GM23338 (cell line): ENCODE data around the gene ABCC9. TPM values are rescaled to one million over a fixed set of nuclear protein-coding genes. Genes with fewer than 3 reads are reported as not detected.

Source experiments
- ATAC-seq: fragments of 200-7000 bp; cut with Tn5 transposase; 3 replicates; pipeline ENCODE4 v1.9.1; 2020
- DNase-seq: peaks from one replicate; pipeline ENCODE4 v3.0.0-alpha.2; 2015; ENCODE audit warnings: low spot score
- H2AFZ ChIP-seq: fragments of 200-600 bp; sonication (generic); 2 replicates; pipeline ENCODE4 v1.8.0; 2016; ENCODE audit warnings: antibody characterized with exemption, mild to moderate bottlenecking, moderate library complexity
- H3F3A ChIP-seq: fragments of 200-600 bp; sonication (generic); replicated peaks from 2 replicates; pipeline ENCODE4 v1.8.0; 2017; ENCODE audit warnings: antibody characterized with exemption, mixed run types, low read depth
- H3K27ac ChIP-seq: fragments of 200-600 bp; sonication (generic); 2 replicates; pipeline ENCODE4 v1.6.1; 2016; ENCODE audit warnings: low read depth
- H3K27me3 ChIP-seq: fragments of 200-600 bp; sonication (generic); 2 replicates; pipeline ENCODE4 v1.8.0; 2016; ENCODE audit warnings: mild to moderate bottlenecking, mixed run types, moderate library complexity; ENCODE audit not compliant: insufficient read depth
- H3K36me3 ChIP-seq: fragments of 200-600 bp; sonication (generic); 2 replicates; pipeline ENCODE4 v1.8.0; 2016; ENCODE audit warnings: mild to moderate bottlenecking; ENCODE audit not compliant: insufficient read depth
- H3K4me1 ChIP-seq: fragments of 200-600 bp; sonication (generic); 2 replicates; pipeline ENCODE4 v1.8.0; 2016; ENCODE audit warnings: mild to moderate bottlenecking, moderate library complexity; ENCODE audit not compliant: insufficient read depth
- H3K4me2 ChIP-seq: fragments of 200-600 bp; sonication (generic); 2 replicates; pipeline ENCODE4 v1.7.1; 2017; ENCODE audit warnings: mixed run types
- H3K4me3 ChIP-seq: fragments of 200-600 bp; sonication (generic); 2 replicates; pipeline ENCODE4 v1.6.1; 2016; ENCODE audit warnings: mixed run types
- H3K79me2 ChIP-seq: fragments of 200-600 bp; sonication (generic); replicated peaks from 2 replicates; pipeline ENCODE4 v1.8.0; 2017; ENCODE audit warnings: mild to moderate bottlenecking; ENCODE audit not compliant: insufficient read depth
- H3K9me2 ChIP-seq: fragments of 200-600 bp; sonication (generic); 2 replicates; pipeline ENCODE4 v1.8.0; 2017; ENCODE audit not compliant: insufficient read depth
- H4K20me1 ChIP-seq: fragments of 200-600 bp; sonication (generic); replicated peaks from 2 replicates; pipeline ENCODE4 v1.8.0; 2017; ENCODE audit warnings: mild to moderate bottlenecking; ENCODE audit not compliant: insufficient read depth
- H3K27ac Mint-ChIP-seq: 2 replicates; pipeline ENCODE4 v1.8.0; 2020; ENCODE audit warnings: inconsistent platforms, mild to moderate bottlenecking, moderate library complexity, mixed read lengths
- H3K27me3 Mint-ChIP-seq: 3 replicates; pipeline ENCODE4 v1.8.0; 2022; ENCODE audit warnings: low read depth, mild to moderate bottlenecking, moderate library complexity, mixed read lengths, inconsistent platforms; ENCODE audit not compliant: insufficient read depth, poor library complexity
- H3K36me3 Mint-ChIP-seq: 3 replicates; pipeline ENCODE4 v1.8.0; 2021; ENCODE audit warnings: low read depth, mild to moderate bottlenecking, inconsistent platforms, moderate library complexity, mixed read lengths
- H3K4me1 Mint-ChIP-seq: 3 replicates; pipeline ENCODE4 v1.8.0; 2020; ENCODE audit warnings: mild to moderate bottlenecking, inconsistent platforms, mixed read lengths
- H3K4me3 Mint-ChIP-seq: 3 replicates; pipeline ENCODE4 v1.8.0; 2021; ENCODE audit warnings: moderate library complexity, mild to moderate bottlenecking, inconsistent platforms, mixed read lengths
- H3K9me3 Mint-ChIP-seq: 3 replicates; pipeline ENCODE4 v1.8.0; 2020; ENCODE audit warnings: moderate library complexity, mild to moderate bottlenecking, inconsistent platforms, mixed read lengths
- CREB1 ChIP-seq: fragments of 250-450 bp; sonication (Bioruptor Pico); IDR thresholded peaks from 2 replicates; pipeline ENCODE4 v1.5.0; 2020; ENCODE audit warnings: low read depth, mild to moderate bottlenecking, moderate library complexity
- EZH2phosphoT487 ChIP-seq: fragments of 200-600 bp; sonication (generic); IDR thresholded peaks from one replicate; pipeline ENCODE4 v1.8.1; 2018; ENCODE audit warnings: antibody characterized with exemption; ENCODE audit not compliant: unreplicated experiment
- JUNB ChIP-seq: IDR thresholded peaks from one replicate; pipeline ENCODE4 v1.6.1; 2016; ENCODE audit warnings: antibody characterized with exemption; ENCODE audit not compliant: unreplicated experiment
- NANOG ChIP-seq: IDR thresholded peaks from 2 replicates; pipeline ENCODE4 v1.6.1; 2016; ENCODE audit warnings: antibody characterized with exemption, borderline replicate concordance
- STAT1 ChIP-seq: IDR thresholded peaks from one replicate; pipeline ENCODE4 v1.6.1; 2016; ENCODE audit warnings: antibody characterized with exemption; ENCODE audit not compliant: unreplicated experiment
- ZNF114 ChIP-seq: fragments of 250-450 bp; sonication (Bioruptor Pico); IDR thresholded peaks from 2 replicates; pipeline ENCODE4 v1.5.0; 2020; ENCODE audit warnings: mild to moderate bottlenecking, moderate library complexity
- ZNF331 ChIP-seq: fragments of 250-450 bp; sonication (Bioruptor Pico); IDR thresholded peaks from 2 replicates; pipeline ENCODE4 v1.5.0; 2020; ENCODE audit warnings: low read depth, mild to moderate bottlenecking, moderate library complexity
- polyA plus RNA-seq: library from polyadenylated mRNA; unstranded; fragments of >200 nt; fragmentation: Nextera tagmentation; extraction: Ambion mirVana; gene quantifications from 2 replicates; pipeline ENCODE4 v1.2.1, GENCODE V29; 2016
- total RNA-seq: library from RNA; depleted of rRNA; stranded (reverse); fragments of >200 nt; shearing (Covaris generic); gene quantifications from 2 replicates; pipeline ENCODE4 v1.2.3, GENCODE V29; 2014
- TF ChIP-seq, protein P1 (sequence below): IDR thresholded peaks from 2 replicates; pipeline ENCODE4 v1.6.1; 2016; ENCODE audit warnings: antibody characterized with exemption
- TF ChIP-seq, protein P2 (sequence below), 2 experiments: fragments of 200-600 bp in 1 of 2; sonication (generic) in 1 of 2; conservative IDR thresholded peaks; 2 replicates each; pipeline versions ENCODE4 v1.5.1 to v1.6.1; 2016 to 2017; ENCODE audit warnings: antibody characterized with exemption in 2 of 2, low read depth in 2 of 2, mild to moderate bottlenecking in 2 of 2, moderate library complexity in 1 of 2
- TF ChIP-seq, protein P3 (sequence below): IDR thresholded peaks from one replicate; pipeline ENCODE4 v1.6.1; 2018; ENCODE audit warnings: antibody characterized with exemption; ENCODE audit not compliant: unreplicated experiment

The ABCC9 gene
- total and polyA plus RNA-seq, 2 experiments from 2014 or later: not detected

DNA sequence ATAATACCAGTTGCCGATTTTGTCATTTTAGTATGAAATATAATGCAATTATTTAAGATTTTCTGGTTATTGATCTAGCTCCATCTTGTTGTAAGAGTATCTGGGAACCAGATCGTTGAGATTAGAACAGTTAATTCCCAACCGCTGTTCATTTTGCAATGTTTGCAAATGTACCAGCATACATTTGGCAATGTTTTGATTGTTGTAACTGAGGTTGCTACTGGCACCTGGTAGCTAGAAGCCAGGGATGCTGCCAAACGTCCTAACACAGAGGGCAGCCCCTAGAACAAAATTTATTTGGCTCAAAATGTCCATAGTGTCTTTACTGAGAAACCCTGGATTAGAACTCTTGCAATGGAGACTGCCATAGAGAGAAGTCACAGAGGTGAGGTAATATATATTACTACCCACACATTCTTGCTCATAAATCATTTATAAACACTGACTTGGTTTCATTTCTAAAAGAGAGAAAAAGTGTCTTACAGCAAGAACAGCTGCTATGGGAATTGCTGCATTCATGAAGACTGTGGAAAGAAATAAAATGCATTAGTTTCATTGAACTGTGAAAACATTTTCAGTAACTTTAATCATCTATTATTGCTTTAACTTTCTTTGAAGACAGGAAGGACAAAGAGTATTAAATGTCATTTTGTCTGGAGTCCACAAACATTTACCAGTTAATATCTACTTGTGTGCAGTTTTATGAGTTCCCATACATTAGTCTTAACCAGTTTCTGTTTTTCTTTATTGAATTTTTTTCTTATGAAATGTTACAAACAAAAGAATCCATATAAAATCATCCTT is 46.2 kb downstream of the ABCC9 start (continued):
- TF ChIP-seq, protein P1, sequence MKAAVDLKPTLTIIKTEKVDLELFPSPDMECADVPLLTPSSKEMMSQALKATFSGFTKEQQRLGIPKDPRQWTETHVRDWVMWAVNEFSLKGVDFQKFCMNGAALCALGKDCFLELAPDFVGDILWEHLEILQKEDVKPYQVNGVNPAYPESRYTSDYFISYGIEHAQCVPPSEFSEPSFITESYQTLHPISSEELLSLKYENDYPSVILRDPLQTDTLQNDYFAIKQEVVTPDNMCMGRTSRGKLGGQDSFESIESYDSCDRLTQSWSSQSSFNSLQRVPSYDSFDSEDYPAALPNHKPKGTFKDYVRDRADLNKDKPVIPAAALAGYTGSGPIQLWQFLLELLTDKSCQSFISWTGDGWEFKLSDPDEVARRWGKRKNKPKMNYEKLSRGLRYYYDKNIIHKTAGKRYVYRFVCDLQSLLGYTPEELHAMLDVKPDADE: no peak
- TF ChIP-seq CREB1: no peak
- no peak for TF ChIP-seq EZH2phosphoT487

DNA sequence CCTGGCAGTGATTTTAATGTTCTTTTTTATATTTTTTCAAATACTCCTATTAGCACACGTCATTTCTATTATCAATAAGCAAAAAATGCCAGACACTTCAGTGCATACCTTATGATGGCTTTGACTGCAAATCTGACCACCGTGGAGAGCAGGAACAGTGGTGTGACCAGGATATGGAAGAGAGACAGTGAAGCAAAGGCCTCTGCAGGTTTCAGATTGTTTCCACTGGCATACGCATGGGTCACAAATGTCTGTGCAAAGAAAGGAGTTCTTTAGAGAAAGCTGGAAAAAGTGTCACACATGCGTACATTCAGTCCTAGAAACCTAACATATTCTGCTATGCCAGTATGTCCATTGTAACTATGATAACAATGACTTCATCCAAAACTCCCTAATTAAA is 47.3 kb downstream of the ABCC9 start:
- Mint-ChIP-seq H3K4me1 (no peaks in the 10 kb centered on the region), H3K9me3 (no peaks in the 10 kb centered on the region), H3K27ac (no peak overlapping the region), H3K36me3 (no peaks in the 10 kb centered on the region), H3K27me3 (no peaks in the 10 kb centered on the region), H3K4me3 (no peak overlapping the region)
- ATAC-seq (no peak), DNase-seq (no peak)
- H3K9me2 ChIP-seq: no peaks in the 10 kb centered on the region
- no peak overlapping the region for H3K4me2 ChIP-seq
- H3K4me3 ChIP-seq: no peak overlapping the region
- no peaks in the 10 kb centered on the region for H3K27me3 ChIP-seq
- H3K4me1 ChIP-seq: no peaks in the 10 kb centered on the region
- no peaks in the 10 kb centered on the region for H3K36me3 ChIP-seq
- H2AFZ ChIP-seq: no peak overlapping the region
- H3F3A ChIP-seq: no peaks in the 10 kb centered on the region
- no peaks in the 10 kb centered on the region for H4K20me1 ChIP-seq
- no peak overlapping the region for H3K27ac ChIP-seq
- no peaks in the 10 kb centered on the region for H3K79me2 ChIP-seq
- TF ChIP-seq, protein P2, sequence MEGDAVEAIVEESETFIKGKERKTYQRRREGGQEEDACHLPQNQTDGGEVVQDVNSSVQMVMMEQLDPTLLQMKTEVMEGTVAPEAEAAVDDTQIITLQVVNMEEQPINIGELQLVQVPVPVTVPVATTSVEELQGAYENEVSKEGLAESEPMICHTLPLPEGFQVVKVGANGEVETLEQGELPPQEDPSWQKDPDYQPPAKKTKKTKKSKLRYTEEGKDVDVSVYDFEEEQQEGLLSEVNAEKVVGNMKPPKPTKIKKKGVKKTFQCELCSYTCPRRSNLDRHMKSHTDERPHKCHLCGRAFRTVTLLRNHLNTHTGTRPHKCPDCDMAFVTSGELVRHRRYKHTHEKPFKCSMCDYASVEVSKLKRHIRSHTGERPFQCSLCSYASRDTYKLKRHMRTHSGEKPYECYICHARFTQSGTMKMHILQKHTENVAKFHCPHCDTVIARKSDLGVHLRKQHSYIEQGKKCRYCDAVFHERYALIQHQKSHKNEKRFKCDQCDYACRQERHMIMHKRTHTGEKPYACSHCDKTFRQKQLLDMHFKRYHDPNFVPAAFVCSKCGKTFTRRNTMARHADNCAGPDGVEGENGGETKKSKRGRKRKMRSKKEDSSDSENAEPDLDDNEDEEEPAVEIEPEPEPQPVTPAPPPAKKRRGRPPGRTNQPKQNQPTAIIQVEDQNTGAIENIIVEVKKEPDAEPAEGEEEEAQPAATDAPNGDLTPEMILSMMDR (conservative IDR thresholded peaks at IDR 0.05; ENCODE audit: low read depth in 2 of 2): no peak
- no peak for TF ChIP-seq ZNF331 (CRISPR knock-in tag)
- no peak for TF ChIP-seq JUNB
- TF ChIP-seq NANOG: no peak
- TF ChIP-seq, protein P1: no peak
- TF ChIP-seq, protein P3, sequence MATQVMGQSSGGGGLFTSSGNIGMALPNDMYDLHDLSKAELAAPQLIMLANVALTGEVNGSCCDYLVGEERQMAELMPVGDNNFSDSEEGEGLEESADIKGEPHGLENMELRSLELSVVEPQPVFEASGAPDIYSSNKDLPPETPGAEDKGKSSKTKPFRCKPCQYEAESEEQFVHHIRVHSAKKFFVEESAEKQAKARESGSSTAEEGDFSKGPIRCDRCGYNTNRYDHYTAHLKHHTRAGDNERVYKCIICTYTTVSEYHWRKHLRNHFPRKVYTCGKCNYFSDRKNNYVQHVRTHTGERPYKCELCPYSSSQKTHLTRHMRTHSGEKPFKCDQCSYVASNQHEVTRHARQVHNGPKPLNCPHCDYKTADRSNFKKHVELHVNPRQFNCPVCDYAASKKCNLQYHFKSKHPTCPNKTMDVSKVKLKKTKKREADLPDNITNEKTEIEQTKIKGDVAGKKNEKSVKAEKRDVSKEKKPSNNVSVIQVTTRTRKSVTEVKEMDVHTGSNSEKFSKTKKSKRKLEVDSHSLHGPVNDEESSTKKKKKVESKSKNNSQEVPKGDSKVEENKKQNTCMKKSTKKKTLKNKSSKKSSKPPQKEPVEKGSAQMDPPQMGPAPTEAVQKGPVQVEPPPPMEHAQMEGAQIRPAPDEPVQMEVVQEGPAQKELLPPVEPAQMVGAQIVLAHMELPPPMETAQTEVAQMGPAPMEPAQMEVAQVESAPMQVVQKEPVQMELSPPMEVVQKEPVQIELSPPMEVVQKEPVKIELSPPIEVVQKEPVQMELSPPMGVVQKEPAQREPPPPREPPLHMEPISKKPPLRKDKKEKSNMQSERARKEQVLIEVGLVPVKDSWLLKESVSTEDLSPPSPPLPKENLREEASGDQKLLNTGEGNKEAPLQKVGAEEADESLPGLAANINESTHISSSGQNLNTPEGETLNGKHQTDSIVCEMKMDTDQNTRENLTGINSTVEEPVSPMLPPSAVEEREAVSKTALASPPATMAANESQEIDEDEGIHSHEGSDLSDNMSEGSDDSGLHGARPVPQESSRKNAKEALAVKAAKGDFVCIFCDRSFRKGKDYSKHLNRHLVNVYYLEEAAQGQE: no peak
- TF ChIP-seq STAT1: no peak
- no peak for TF ChIP-seq EZH2phosphoT487
- no peak for TF ChIP-seq ZNF114 (CRISPR knock-in tag)
- no peak for TF ChIP-seq CREB1
